Keratinocyte (primary cell): Measurements from ENCODE around the gene PARK7. TPM values are rescaled to one million over a fixed set of nuclear protein-coding genes. Genes with fewer than 3 reads are reported as not detected.

Experiments used
- DNase-seq: peaks from one replicate; pipeline ENCODE4 v3.0.0-alpha.2; 2011; ENCODE audit warnings: low read depth, missing footprints, low spot score
- FAIRE-seq: peaks from 2 replicates; lab custom pipeline; 2011; peaks lifted over from hg19 to GRCh38; lab: Jason Lieb, UNC
- H2AFZ ChIP-seq: 2 replicates; pipeline ENCODE4 v1.6.0; 2012; ENCODE audit warnings: low read length, control low read depth, inconsistent platforms; ENCODE audit not compliant: control insufficient read depth
- H3K27ac ChIP-seq: 2 replicates; pipeline ENCODE4 v1.5.1; 2011; ENCODE audit warnings: low read length; ENCODE audit not compliant: control insufficient read depth, insufficient read depth
- H3K27me3 ChIP-seq: 3 replicates; pipeline ENCODE4 v1.6.0; 2011; ENCODE audit warnings: low read length; ENCODE audit not compliant: control insufficient read depth, insufficient read depth; ENCODE audit errors: extremely low read depth
- H3K36me3 ChIP-seq, 2 experiments: 2 replicates in 1 of 2; 3 replicates in 1 of 2; pipeline ENCODE4 v1.5.1; 2011; ENCODE audit warnings: low read length in 2 of 2, mild to moderate bottlenecking in 1 of 2; ENCODE audit not compliant: control insufficient read depth in 2 of 2, insufficient read depth in 2 of 2; ENCODE audit errors: extremely low read depth in 1 of 2
- H3K4me1 ChIP-seq: 3 replicates; pipeline ENCODE4 v1.5.1; 2011; ENCODE audit warnings: low read length; ENCODE audit not compliant: control insufficient read depth, insufficient read depth; ENCODE audit errors: extremely low read depth
- H3K4me2 ChIP-seq: 3 replicates; pipeline ENCODE4 v1.6.0; 2011; ENCODE audit warnings: low read depth, low read length; ENCODE audit not compliant: control insufficient read depth, insufficient read depth; ENCODE audit errors: extremely low read depth
- H3K4me3 ChIP-seq, 3 experiments: fragments of 200-600 bp in 1 of 3; sonication (generic) in 1 of 3; 2 replicates in 2 of 3; 3 replicates in 1 of 3; pipeline ENCODE4 v1.5.1; 2011 to 2016; ENCODE audit warnings: low read length in 3 of 3, mild to moderate bottlenecking in 3 of 3, control low read depth in 2 of 3, inconsistent platforms in 1 of 3, low read depth in 1 of 3, mixed read lengths in 1 of 3, mixed run types in 1 of 3, moderate library complexity in 1 of 3; ENCODE audit not compliant: control insufficient read depth in 2 of 3, insufficient read depth in 2 of 3; ENCODE audit errors: extremely low read depth in 1 of 3
- H3K79me2 ChIP-seq: 2 replicates; pipeline ENCODE4 v1.6.0; 2012; ENCODE audit warnings: low read length; ENCODE audit not compliant: control insufficient read depth, insufficient read depth
- H3K9ac ChIP-seq: 3 replicates; pipeline ENCODE4 v1.6.0; 2011; ENCODE audit warnings: low read length; ENCODE audit not compliant: control insufficient read depth, insufficient read depth; ENCODE audit errors: extremely low read depth
- H3K9me1 ChIP-seq: 3 replicates; pipeline ENCODE4 v1.6.0; 2011; ENCODE audit warnings: low read length; ENCODE audit not compliant: control insufficient read depth, insufficient read depth; ENCODE audit errors: extremely low read depth
- H3K9me3 ChIP-seq: 2 replicates; pipeline ENCODE4 v1.5.1; 2012; ENCODE audit warnings: low read depth, low read length; ENCODE audit not compliant: control insufficient read depth
- H4K20me1 ChIP-seq: 3 replicates; pipeline ENCODE4 v1.6.0; 2011; ENCODE audit warnings: low read length; ENCODE audit not compliant: control insufficient read depth, insufficient read depth; ENCODE audit errors: extremely low read depth
- EZH2 ChIP-seq: IDR thresholded peaks from one replicate; pipeline ENCODE4 v1.6.1; 2012; ENCODE audit warnings: inconsistent platforms, mild to moderate bottlenecking, low read length, moderate library complexity
- dilution Hi-C: fragments of 300-500 bp; cut with MboI; formaldehyde crosslinking; loops from one replicate; pipeline ENCODE4 v1.7.0; 2020; ENCODE audit warnings: low sequenced_read_pairs; ENCODE audit not compliant: extremely low pct_ligation_motif_present
- polyA plus RNA-seq, 5 experiments: library from polyadenylated mRNA; depleted of rRNA in 3 of 5; stranded (reverse) in 3 of 5; stranded (forward) in 1 of 5; unstranded in 1 of 5; fragments of >200 nt; gene quantifications; 1 replicate in 1 of 5; 2 replicates in 3 of 5; 3 replicates in 1 of 5; pipeline versions ENCODE4 v1.2.1 to v1.2.3, GENCODE V29; 2011 to 2012; ENCODE audit warnings: missing spikeins in 2 of 5, low read depth in 1 of 5, low replicate concordance in 1 of 5
- TF ChIP-seq, protein P1 (sequence below), 3 experiments: IDR thresholded peaks in 1 of 3; conservative IDR thresholded peaks in 1 of 3; optimal IDR thresholded peaks in 1 of 3; 2 replicates in 2 of 3; 3 replicates in 1 of 3; pipeline versions ENCODE3 to v1.5.1; 2011; ENCODE audit warnings: low read length in 3 of 3, mild to moderate bottlenecking in 3 of 3, moderate library complexity in 2 of 3, control low read depth in 1 of 3, inconsistent platforms in 1 of 3; ENCODE audit not compliant: insufficient read depth in 2 of 3; ENCODE audit errors: extremely low read depth in 1 of 3

Gene PARK7
- polyA plus RNA-seq, 1 donor (not counting 4 experiments of a cell fraction or from before 2014, with no cell fraction given) = 502 TPM

DNA sequence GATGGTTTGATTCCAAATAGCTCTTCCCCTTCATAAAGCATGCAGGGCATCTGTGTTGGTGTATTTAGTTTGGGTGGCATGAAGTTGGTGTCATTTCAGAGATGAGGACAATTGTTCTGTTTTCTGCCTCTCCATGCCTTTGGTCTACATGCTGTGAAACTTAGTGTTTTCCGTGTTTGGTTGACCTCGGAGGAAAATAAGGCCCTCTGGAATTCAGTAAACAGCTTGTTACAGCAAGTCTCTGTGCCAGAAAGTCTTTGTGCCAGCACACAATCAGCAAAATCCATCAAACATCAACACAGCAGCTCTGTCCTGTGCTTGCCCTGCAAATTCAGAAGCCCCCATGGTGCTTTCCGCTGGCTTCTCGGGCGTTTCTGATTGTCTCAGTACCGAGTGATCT is 9.5 kb downstream of the PARK7 start:
- Histone ChIP-seq H4K20me1 (no peaks in the 10 kb centered on the region), H3K79me2 (peaks cover 43% of the 10 kb centered on the region)
- no peak for DNase-seq

GRCh38 chr1:7972285-7972684 is 10.8 kb downstream of the PARK7 start:
- FAIRE-seq (no peak), DNase-seq (no peak)
- dilution Hi-C loops = no loop called here
- Histone ChIP-seq H3K4me2 (no peak overlapping the region), H3K79me2 (peaks cover 35% of the 10 kb centered on the region), H3K4me1 (no peaks in the 10 kb centered on the region), H3K9ac (no peak overlapping the region), H3K27me3 (no peaks in the 10 kb centered on the region), H3K27ac (no peak overlapping the region), H3K9me3 (no peaks in the 10 kb centered on the region), H3K36me3 (peaks cover 17 to 26% of the 10 kb centered on the region in 2 experiments), H3K4me3 (no peak overlapping the region), H2AFZ (no peak overlapping the region), H4K20me1 (no peaks in the 10 kb centered on the region), H3K9me1 (no peaks in the 10 kb centered on the region)
- TF ChIP-seq, protein P1, sequence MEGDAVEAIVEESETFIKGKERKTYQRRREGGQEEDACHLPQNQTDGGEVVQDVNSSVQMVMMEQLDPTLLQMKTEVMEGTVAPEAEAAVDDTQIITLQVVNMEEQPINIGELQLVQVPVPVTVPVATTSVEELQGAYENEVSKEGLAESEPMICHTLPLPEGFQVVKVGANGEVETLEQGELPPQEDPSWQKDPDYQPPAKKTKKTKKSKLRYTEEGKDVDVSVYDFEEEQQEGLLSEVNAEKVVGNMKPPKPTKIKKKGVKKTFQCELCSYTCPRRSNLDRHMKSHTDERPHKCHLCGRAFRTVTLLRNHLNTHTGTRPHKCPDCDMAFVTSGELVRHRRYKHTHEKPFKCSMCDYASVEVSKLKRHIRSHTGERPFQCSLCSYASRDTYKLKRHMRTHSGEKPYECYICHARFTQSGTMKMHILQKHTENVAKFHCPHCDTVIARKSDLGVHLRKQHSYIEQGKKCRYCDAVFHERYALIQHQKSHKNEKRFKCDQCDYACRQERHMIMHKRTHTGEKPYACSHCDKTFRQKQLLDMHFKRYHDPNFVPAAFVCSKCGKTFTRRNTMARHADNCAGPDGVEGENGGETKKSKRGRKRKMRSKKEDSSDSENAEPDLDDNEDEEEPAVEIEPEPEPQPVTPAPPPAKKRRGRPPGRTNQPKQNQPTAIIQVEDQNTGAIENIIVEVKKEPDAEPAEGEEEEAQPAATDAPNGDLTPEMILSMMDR (optimal IDR thresholded peaks at IDR 0.05 in 1 of 3, IDR thresholded peaks at IDR 0.05 in 1 of 3, conservative IDR thresholded peaks at IDR 0.05 in 1 of 3; ENCODE audit: extremely low read depth in 1 of 3, insufficient read depth in 2 of 3, low read length in 3 of 3) = no peak
- no peak for TF ChIP-seq EZH2

More for the DNA sequence above, 9.5 kb downstream of the PARK7 start:
- no peaks in the 10 kb centered on the region for H3K27me3 ChIP-seq
- dilution Hi-C loops = no loop called here
- H2AFZ ChIP-seq = no peak overlapping the region
- H3K36me3 ChIP-seq = peaks cover 16 to 26% of the 10 kb centered on the region in 2 experiments
- no peak for TF ChIP-seq EZH2
- TF ChIP-seq, protein P1 (optimal IDR thresholded peaks at IDR 0.05 in 1 of 3, IDR thresholded peaks at IDR 0.05 in 1 of 3, conservative IDR thresholded peaks at IDR 0.05 in 1 of 3; ENCODE audit: extremely low read depth in 1 of 3, insufficient read depth in 2 of 3, low read length in 3 of 3) = no peak
- H3K4me3 ChIP-seq = no peak overlapping the region
- no peak for FAIRE-seq
- no peak overlapping the region for H3K9ac ChIP-seq
- H3K9me1 ChIP-seq = no peaks in the 10 kb centered on the region
- no peak overlapping the region for H3K27ac ChIP-seq
- H3K9me3 ChIP-seq = no peaks in the 10 kb centered on the region
- no peak overlapping the region for H3K4me2 ChIP-seq
- no peaks in the 10 kb centered on the region for H3K4me1 ChIP-seq
